NT2/D1 (cell line): ENCODE measurements around the gene MIPEP.
A peak's percentile ranks its signal among the peaks of the same experiment; 100 is the strongest.

ENCODE experiments used
- DNase-seq: peaks from one replicate; pipeline ENCODE4 v3.0.0-alpha.2; 2011; ENCODE audit warnings: low read depth, low spot score
- H3K27me3 ChIP-seq: 2 replicates; pipeline ENCODE4 v1.6.0; 2011; ENCODE audit warnings: mild to moderate bottlenecking; ENCODE audit not compliant: insufficient read length, insufficient read depth
- H3K36me3 ChIP-seq: 2 replicates; pipeline ENCODE4 v1.6.1; 2011; ENCODE audit warnings: mild to moderate bottlenecking, low read length, mixed read lengths; ENCODE audit not compliant: insufficient read depth, insufficient read length
- H3K4me1 ChIP-seq: 2 replicates; pipeline ENCODE4 v1.5.1; 2011; ENCODE audit not compliant: insufficient read depth, insufficient read length
- H3K4me3 ChIP-seq: 2 replicates; pipeline ENCODE4 v1.5.1; 2011; ENCODE audit warnings: low read depth; ENCODE audit not compliant: insufficient read length
- H3K9ac ChIP-seq: 2 replicates; pipeline ENCODE4 v1.6.0; 2011; ENCODE audit warnings: low read depth; ENCODE audit not compliant: insufficient read length
- H3K9me3 ChIP-seq: 2 replicates; pipeline ENCODE4 v1.5.1; 2011; ENCODE audit warnings: mild to moderate bottlenecking, low read length; ENCODE audit not compliant: insufficient read depth
- SUZ12 ChIP-seq: IDR thresholded peaks from 2 replicates; pipeline ENCODE4 v1.6.1; 2011; ENCODE audit not compliant: insufficient read length, insufficient read depth; ENCODE audit errors: extremely low read depth
- YY1 ChIP-seq: IDR thresholded peaks from 2 replicates; pipeline ENCODE4 v1.6.1; 2011; ENCODE audit not compliant: insufficient read length, insufficient read depth
- ZNF274 ChIP-seq: IDR thresholded peaks from 2 replicates; pipeline ENCODE4 v1.6.1; 2011; ENCODE audit warnings: mild to moderate bottlenecking, low read depth, low read length

MIPEP gene

GRCh38 chr13:23758798-23759527 lies 130.2 kb downstream of the MIPEP start:
- H3K4me1 ChIP-seq = no peaks in the 10 kb centered on the region
- no peaks in the 10 kb centered on the region for H3K27me3 ChIP-seq
- H3K9ac ChIP-seq = no peak overlapping the region
- no peak for TF ChIP-seq SUZ12
- TF ChIP-seq YY1 = no peak
- no peak for TF ChIP-seq ZNF274
- DNase-seq = no peak
- no peaks in the 10 kb centered on the region for H3K9me3 ChIP-seq
- H3K36me3 ChIP-seq = no peaks in the 10 kb centered on the region
- H3K4me3 ChIP-seq = no peak overlapping the region

DNA sequence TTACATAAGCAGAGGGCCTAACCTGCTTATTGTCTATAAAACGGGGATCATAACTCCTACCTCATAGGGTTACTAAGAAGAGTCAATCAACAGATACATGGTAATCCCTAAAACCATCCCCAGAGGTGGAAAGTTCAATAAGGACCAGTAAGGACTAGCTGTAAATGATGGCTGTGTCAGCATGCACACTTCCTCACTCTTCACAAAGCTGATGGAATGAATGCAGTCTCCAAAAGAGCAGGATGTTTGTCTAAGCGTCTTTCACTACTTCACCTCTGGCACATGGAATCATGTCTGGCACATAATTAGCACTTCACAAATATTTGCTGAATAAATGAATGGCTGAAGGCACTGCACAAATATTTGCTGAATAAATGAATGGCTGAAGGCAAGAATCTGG lies 134.2 kb downstream of the MIPEP start:
- H3K27me3 ChIP-seq = no peaks in the 10 kb centered on the region
- H3K9ac ChIP-seq = no peak overlapping the region
- peaks cover 3% of the 10 kb centered on the region for H3K36me3 ChIP-seq
- no peaks in the 10 kb centered on the region for H3K9me3 ChIP-seq
- H3K4me3 ChIP-seq = no peak overlapping the region
- no peak for TF ChIP-seq ZNF274
- no peaks in the 10 kb centered on the region for H3K4me1 ChIP-seq
- DNase-seq = no peak

DNA sequence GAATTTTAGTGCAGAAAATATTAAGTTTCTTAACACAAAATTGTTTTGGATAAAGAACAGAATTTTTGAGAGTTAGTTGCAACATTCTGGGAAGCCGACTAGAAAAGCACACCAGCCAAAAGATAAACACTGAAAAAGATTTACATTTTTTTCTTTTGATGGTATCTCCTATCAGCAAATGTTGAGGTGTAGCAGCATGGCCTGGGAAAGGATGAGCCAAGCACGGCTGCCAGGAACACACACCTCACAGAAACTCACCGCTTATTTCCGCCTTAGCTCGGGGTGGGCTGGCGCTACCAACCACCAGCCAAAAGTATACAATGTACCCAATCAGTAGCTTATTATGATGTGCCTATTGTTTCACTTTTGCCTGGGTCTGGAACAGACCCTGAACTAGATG lies 134.7 kb downstream of the MIPEP start:
- Histone ChIP-seq H3K9me3 (no peaks in the 10 kb centered on the region), H3K36me3 (peaks cover 3% of the 10 kb centered on the region), H3K4me3 (no peak overlapping the region), H3K27me3 (no peaks in the 10 kb centered on the region), H3K4me1 (peaks cover under 1% of the 10 kb centered on the region), H3K9ac (no peak overlapping the region)
- DNase-seq = no peak
- no peak for TF ChIP-seq SUZ12

GRCh38 chr13:23753458-23753857 lies 135.7 kb downstream of the MIPEP start:
- Histone ChIP-seq H3K4me3 (no peak overlapping the region), H3K4me1 (peaks cover 2% of the 10 kb centered on the region), H3K9me3 (no peaks in the 10 kb centered on the region), H3K36me3 (peaks cover 3% of the 10 kb centered on the region), H3K9ac (no peak overlapping the region), H3K27me3 (no peaks in the 10 kb centered on the region)
- peak; percentile 15 for DNase-seq
- TF ChIP-seq YY1 (no peak), SUZ12 (no peak), ZNF274 (no peak)

DNA sequence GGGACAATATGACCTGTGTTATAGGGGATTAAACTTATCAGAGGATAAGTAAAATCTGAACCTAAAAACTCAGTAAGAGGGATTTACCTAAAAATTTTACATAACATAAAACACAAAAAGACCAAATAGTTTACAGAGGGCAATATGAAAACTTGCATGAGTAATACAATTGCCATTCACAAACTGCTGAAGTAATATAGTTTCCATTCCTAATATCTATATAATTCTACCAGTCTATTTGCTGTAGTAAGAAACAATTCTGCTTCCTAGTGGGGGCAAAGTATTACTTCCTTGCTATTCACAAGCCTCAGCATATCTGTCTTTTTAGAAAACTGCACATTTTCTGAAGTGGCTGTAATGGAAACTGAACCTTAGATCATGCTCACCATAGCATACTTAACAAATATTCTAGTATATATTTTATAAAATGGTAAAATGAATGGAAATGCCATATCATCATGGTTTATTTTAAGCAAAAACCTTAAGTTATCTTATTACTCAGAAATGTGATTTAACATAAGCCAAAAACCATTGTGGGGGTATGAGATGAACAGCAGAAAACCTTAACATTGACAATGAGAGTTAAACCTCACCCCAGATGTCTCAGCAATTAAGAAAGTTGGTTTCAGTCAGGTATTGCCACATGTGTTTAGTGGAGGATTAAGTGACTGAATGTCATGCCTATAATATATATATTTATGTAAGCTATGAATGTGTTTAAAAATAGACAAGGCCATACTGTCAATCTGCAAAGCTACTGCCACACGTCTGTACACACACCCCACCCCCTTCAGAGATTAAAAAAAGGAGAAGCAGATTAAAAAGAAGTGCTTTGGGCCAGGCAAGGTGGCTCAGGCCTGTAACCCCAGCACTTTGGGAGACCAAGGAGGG lies 136.8 kb downstream of the MIPEP start:
- Histone ChIP-seq H3K4me1 (peaks cover 2% of the 10 kb centered on the region), H3K9me3 (no peaks in the 10 kb centered on the region), H3K9ac (no peak overlapping the region), H3K36me3 (peaks cover 3% of the 10 kb centered on the region), H3K27me3 (no peaks in the 10 kb centered on the region), H3K4me3 (no peak overlapping the region)
- no peak for TF ChIP-seq SUZ12
- TF ChIP-seq YY1 = no peak
- TF ChIP-seq ZNF274 = no peak
- no peak for DNase-seq

DNA sequence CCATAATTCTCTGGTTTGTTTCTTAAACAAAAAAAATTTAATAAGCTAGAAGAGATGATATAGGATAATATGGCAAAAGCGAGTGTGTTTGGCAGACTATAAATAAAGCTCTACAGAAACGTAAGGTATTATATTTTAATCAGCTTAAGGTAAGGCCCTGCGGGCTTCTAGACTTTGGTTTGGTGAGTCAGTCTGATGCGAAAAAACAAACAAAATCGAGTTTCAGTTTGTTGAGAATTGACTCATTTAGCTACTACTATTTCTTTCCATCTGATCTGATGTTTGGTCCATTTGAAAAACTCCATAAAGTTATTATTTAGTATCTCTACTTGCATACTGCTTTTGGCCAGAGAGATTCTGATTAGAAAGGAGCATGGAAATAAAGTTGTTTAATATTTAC lies 138.0 kb downstream of the MIPEP start:
- Histone ChIP-seq H3K4me3 (no peak overlapping the region), H3K9me3 (no peaks in the 10 kb centered on the region), H3K36me3 (peaks cover 3% of the 10 kb centered on the region), H3K4me1 (peaks cover 2% of the 10 kb centered on the region), H3K9ac (no peak overlapping the region), H3K27me3 (no peaks in the 10 kb centered on the region)
- no peak for DNase-seq
- TF ChIP-seq SUZ12 (no peak), ZNF274 (no peak), YY1 (no peak)

- Histone ChIP-seq H3K27me3 (no peaks in the 10 kb centered on the region), H3K4me1 (peaks cover 2% of the 10 kb centered on the region), H3K4me3 (no peak overlapping the region), H3K36me3 (peaks cover 3% of the 10 kb centered on the region), H3K9me3 (no peaks in the 10 kb centered on the region), H3K9ac (no peak overlapping the region)
- TF ChIP-seq ZNF274 (no peak), YY1 (no peak), SUZ12 (no peak)
- DNase-seq = no peak
These were observed 138.6 kb downstream of the MIPEP start for GRCh38 chr13:23750383-23751121.
